CD4-positive, alpha-beta T cell treated with Interleukin-17A for 4 hours (primary cell): ENCODE data around the gene JMJD7.

Source experiments
- DNase-seq: peaks from one replicate; pipeline ENCODE4 v3.0.0-alpha.2; 2020; ENCODE audit warnings: mixed read lengths

JMJD7 gene

GRCh38 chr15:41801185-41801584 is 26.7 kb upstream of the JMJD7 start:
- DNase-seq, result no peak

DNA sequence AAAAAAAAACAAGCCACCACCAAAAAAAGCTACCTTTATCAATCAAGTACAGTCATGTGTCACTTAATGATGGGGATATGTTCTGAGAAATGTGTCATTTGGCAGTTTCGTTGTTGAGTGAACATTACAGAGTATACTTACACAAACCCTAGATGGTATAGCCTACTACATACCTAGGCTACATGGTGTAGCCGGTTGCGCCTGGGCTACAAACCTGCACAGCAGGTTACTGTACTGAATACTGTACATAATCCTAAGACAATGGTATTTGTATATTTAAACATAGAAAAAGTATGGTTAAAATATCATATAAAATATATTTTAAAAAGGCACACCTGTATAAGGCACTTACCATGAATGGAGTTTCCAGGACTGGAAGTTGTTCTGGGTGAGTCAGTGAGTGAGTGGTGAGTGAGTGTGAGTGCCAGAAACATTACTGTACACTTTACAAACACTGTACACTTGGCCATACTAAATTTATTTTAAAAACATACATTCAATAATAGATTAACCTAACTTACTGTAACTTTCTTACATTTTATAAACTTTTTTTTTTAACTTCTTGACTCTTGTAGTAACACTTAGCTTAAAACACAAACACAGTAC is 25.9 kb upstream of the JMJD7 start:
- DNase-seq, result no peak

DNA sequence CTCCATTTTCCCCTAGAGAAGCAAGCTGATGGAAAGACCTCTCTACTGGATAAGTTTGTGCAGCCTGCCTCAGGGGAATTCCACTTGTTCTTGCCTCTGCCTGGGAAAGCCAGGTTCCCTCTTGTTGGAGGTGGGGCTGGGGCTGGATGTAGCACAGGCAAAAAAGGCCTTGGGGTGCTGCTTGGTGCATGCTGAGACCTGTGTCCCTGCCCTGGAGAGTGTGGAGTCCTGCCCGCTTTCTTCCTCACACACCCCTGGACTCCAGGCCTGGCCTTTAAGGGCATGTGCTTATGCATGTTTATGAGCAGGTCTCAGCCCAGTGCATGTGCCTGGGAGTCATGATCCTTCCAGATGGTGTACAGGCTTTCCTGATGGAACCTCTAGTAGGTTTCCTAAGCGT is 23.5 kb upstream of the JMJD7 start:
- no peak for DNase-seq

GRCh38 chr15:41804916-41805666 is 22.8 kb upstream of the JMJD7 start:
- DNase-seq, result no peak

GRCh38 chr15:41805711-41806110 is 22.2 kb upstream of the JMJD7 start:
- DNase-seq, result no peak

- no peak for DNase-seq
Measured at GRCh38 chr15:41806291-41807181, 21.4 kb upstream of the JMJD7 start.

DNA sequence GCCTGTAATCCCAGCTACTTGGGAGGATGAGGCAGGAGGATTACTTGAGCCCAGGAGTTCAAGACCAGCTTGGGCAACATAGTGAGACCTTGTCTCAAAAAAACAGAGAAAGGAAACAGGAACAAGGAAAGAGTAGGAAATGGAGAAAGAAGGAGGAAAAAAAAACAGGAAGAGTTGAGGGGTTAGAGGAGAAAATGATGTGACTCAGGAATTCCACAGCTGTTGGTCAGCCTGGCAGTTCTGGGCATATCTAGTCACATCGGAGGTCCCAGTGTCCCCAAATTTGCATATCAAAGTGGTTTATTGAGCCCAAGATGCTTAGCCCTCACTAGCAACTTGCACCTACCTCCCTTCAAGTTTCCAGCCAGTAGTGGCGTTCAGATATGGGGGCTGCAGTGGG is 18.8 kb upstream of the JMJD7 start:
- DNase-seq, result no peak

- no peak for DNase-seq
Measured at GRCh38 chr15:41809526-41810220, 18.2 kb upstream of the JMJD7 start.

GRCh38 chr15:41810651-41811431 is 17.1 kb upstream of the JMJD7 start:
- DNase-seq, result no peak

- DNase-seq, result peak; percentile 88
Measured at GRCh38 chr15:41811432-41812195, 16.3 kb upstream of the JMJD7 start.

- no peak for DNase-seq
Measured at GRCh38 chr15:41812820-41813375, 15.0 kb upstream of the JMJD7 start.

- DNase-seq, result no peak
Measured at GRCh38 chr15:41813426-41813825, 14.5 kb upstream of the JMJD7 start.

GRCh38 chr15:41814534-41814933 is 13.4 kb upstream of the JMJD7 start:
- no peak for DNase-seq

DNA sequence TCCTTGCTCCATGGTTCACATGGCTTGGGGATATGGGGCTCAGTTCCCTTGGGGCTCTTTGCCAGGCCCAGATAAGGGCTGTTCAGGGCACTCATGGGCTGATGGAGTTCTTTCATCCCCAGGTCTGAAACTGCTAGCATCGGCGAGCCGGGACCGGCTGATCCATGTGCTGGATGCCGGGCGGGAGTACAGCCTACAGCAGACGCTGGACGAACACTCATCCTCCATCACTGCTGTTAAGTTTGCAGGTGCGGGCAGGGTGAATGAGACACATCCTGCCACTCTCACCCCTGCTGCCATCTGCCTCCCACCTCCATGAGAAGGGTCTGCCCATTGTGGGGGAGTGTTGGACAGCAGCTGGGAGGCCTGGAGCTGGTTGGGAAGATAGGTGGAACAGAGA is 11.1 kb upstream of the JMJD7 start:
- no peak for DNase-seq

GRCh38 chr15:41817327-41817726 is 10.6 kb upstream of the JMJD7 start:
- no peak for DNase-seq

GRCh38 chr15:41817781-41818180 is 10.1 kb upstream of the JMJD7 start:
- no peak for DNase-seq

- DNase-seq, result no peak
Measured at GRCh38 chr15:41819455-41820050, 8.3 kb upstream of the JMJD7 start.

DNA sequence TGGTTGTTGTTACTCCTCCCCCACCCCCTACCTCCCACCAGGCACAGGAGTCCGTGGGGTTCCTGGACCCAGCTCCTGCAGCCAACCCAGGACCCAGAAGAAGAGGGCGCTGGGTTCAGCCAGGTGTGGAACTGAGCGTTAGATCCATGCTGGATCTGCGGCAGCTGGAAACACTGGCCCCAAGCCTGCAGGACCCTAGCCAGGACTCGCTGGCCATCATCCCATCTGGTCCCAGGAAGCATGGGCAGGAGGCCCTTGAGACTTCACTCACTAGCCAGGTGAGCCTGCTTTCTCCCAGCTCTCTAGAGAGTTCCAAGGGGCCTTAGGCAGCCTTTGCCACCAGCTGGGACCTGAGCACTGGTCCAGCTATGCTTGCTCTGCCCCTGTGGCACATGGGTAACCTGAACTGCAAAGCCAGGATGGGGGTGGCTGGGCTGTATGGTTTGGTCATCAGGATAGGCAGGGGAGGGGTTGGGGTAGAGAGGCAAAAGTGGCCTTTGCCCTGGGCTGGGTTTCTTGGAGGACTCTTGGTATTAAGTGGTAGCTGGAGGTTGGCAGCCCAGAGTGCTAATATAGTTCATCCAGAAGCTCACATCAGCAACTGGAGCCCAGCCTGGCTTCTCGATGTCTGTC is 7.0 kb upstream of the JMJD7 start:
- no peak for DNase-seq

GRCh38 chr15:41821831-41822230 is 6.1 kb upstream of the JMJD7 start:
- DNase-seq, result no peak

GRCh38 chr15:41822471-41822870 is 5.4 kb upstream of the JMJD7 start:
- DNase-seq, result no peak
